ENCODE data around the gene ACER3.
"Not testable (repeated sequence)": the region's sequence is repeated elsewhere in the genome, so short reads cannot be mapped to it uniquely, and the experiment has no call there.

Gene ACER3

GRCh38 chr11:76860539-76861475 is at the start of gene ACER3:
Gene ACER3 (plus strand): TSS chr11:76860918. CDS start chr11:76860977, 59 bp downstream.
- DNase-seq = peak; percentile 92

DNA sequence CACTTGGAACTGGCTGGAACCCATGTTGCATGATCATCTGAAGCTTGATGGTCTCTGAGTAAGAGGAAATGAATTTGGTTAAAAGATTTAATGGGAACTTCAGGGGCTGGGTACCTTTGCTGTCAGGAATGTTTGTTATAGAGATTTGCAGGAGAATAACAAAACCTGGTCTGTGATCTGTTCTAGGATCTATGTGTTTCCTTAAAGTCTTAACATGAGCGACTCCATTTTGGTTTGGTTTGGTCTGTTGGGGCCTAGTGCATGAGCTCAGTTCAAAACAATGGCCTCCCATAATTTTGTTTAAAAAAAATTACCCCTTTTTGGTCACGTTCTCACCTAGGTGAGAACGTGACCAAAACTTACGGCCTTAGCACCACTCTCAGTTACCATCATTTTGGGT is 49.5 kb upstream of the ACER3 start:
- DNase-seq = no peak

DNA sequence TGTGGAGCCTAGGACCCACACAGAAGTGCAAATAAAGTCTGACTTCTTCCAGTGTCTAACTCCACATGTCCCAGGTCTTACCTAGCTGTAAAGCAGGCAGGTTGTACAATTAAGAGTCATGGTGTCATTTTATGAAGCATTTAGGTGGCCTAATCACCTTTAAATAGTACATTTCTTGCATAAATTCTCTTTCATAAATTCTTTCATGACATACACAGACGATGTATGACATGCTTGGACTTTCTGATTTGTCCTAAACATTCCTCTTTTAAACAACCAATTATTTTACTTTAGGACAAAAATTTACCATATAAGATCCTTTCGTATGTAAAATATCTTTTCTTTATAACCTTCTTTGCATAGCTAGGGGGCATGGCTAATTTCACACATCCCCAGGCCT is 46.3 kb upstream of the ACER3 start:
- DNase-seq = no peak

- DNase-seq = not testable (repeated sequence)
Observed at GRCh38 chr11:76815678-76816077, 45.0 kb upstream of the ACER3 start.

- no peak for DNase-seq
Observed at GRCh38 chr11:76820184-76820566, 40.5 kb upstream of the ACER3 start.

DNA sequence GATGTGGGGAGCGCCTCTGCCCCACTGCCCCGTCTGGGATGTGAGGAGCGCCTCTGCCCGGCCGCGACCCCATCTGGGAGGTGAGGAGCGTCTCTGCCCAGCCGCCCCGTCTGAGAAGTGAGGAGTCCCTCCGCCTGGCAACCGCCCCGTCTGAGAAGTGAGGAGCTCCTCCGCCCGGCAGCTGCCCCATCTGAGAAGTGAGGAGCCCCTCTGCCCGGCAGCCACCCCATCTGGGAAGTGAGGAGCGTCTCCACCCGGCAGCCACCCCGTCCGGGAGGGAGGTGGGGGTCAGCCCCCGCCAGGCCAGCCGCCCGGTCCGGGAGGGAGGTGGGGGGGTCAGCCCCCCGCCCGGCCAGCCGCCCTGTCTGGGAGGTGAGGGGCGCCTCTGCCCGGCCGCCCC is 39.3 kb upstream of the ACER3 start:
- not testable (repeated sequence) for DNase-seq

- DNase-seq = no peak
Observed at GRCh38 chr11:76822406-76822805, 38.3 kb upstream of the ACER3 start.

- no peak for DNase-seq
Observed at GRCh38 chr11:76823481-76824028, 37.2 kb upstream of the ACER3 start.

- DNase-seq = no peak
Observed at GRCh38 chr11:76824083-76824939, 36.4 kb upstream of the ACER3 start.

DNA sequence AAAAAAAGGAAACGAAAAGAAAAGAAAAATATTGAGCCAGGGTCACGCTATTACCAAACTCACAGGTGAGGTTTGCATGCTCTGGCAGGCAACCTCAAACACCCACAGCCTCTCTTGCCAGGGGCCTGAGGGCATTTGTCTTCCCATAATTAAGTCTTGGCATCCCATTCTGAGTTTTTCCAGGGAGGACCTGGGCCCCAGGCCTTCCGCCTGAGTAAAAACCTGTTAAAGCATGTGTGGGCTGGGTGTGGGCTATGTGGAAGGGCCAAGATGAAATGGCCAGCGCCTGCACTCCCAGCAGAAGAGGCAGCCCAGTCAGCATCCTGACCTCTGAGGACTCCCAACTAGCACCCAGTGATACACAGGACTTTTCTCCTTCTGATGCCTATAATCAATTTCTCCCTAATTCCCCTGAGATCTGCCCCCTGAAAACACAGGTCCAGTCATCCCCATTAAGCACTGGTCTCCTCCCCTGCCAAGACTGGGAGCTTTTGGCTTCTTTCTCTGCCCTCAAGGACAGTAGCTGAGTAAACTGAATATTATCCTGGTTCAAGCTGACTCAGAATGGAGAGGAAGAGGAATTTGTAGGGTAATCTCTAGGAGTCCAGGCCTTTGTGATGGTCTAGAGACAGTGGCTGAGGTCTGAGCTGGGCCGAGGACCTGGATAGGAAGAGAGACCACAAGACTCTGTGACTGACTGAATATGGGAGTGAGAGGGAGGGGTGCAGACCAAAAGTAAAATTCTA is 35.6 kb upstream of the ACER3 start:
- DNase-seq = no peak

- no peak for DNase-seq
Observed at GRCh38 chr11:76825726-76826396, 34.9 kb upstream of the ACER3 start.

- DNase-seq = not testable (repeated sequence)
Observed at GRCh38 chr11:76826508-76826907, 34.2 kb upstream of the ACER3 start.

DNA sequence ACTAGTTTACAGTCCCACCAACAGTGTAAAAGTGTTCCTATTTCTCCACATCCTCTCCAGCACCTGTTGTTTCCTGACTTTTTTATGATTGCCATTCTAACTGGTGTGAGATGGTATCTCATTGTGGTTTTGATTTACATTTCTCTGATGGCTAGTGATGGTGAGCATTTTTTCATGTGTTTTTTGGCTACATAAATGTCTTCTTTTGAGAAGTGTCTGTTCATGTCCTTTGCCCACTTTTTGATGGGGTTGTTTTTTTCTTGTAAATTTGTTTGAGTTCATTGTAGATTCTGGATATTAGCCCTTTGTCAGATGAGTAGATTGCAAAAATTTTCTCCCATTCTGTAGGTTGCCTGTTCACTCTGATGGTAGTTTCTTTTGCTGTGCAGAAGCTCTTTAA is 33.7 kb upstream of the ACER3 start:
- not testable (repeated sequence) for DNase-seq

GRCh38 chr11:76830639-76831327 is 29.9 kb upstream of the ACER3 start:
- DNase-seq = no peak

- no peak for DNase-seq
Observed at GRCh38 chr11:76831686-76832310, 28.9 kb upstream of the ACER3 start.

DNA sequence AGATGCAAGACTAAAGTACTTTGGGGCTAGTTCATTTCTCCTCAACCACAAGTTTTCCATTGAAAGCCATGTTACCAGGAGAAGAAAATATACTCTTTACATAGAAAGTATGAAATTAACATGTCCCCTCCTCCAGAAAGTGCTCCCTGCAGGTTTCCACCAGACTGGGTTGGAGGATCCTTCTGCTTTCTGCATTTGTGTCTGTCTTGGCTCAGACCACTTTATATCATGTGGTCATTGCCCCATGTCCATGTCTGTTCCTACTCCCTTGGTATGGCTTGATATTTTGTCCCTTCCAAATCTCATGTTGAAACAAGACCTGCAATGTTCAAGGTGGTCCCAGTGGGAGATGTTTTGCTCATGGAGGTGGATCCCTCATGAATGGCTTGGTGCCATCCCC is 28.4 kb upstream of the ACER3 start:
- DNase-seq = no peak

GRCh38 chr11:76834151-76834550 is 26.6 kb upstream of the ACER3 start:
- no peak for DNase-seq

- no peak for DNase-seq
Observed at GRCh38 chr11:76835036-76835435, 25.7 kb upstream of the ACER3 start.

- DNase-seq = no peak
Observed at GRCh38 chr11:76835928-76836612, 24.6 kb upstream of the ACER3 start.

GRCh38 chr11:76836613-76837291 is 24.0 kb upstream of the ACER3 start:
- no peak for DNase-seq

Measured in CD4-positive, alpha-beta T cell treated with Interleukin-15 for 1 hour (primary cell).